ENCODE results near the gene RPA3. TPM values are rescaled to one million over a fixed set of nuclear protein-coding genes. Genes with fewer than 3 reads are reported as not detected.

RPA3 gene
- total RNA-seq, 2 experiments from 2014 or later = 188 to 203 TPM

GRCh38 chr7:7742223-7742622, 23.8 kb upstream of the RPA3 start:
- Mint-ChIP-seq H3K9me3 (no peaks in the 10 kb centered on the region), H3K4me3 (no peak overlapping the region), H3K27me3 (no peaks in the 10 kb centered on the region), H3K36me3 (ENCODE audit: low read depth) (no peaks in the 10 kb centered on the region), H3K4me1 (ENCODE audit: low read depth) (peaks cover 17% of the 10 kb centered on the region), H3K27ac (no peak overlapping the region)
- ATAC-seq (no peak), DNase-seq (no peak)
- intact Hi-C loops (cut with micrococcal nuclease) = no loop called here
- ChIA-PET POLR2A (no interaction called here), CTCF (interaction anchor here (1.1 kb wide), 1 partner anchor 61 kb away, joined by 4 read pairs; no protein-coding TSS in a partner anchor)
- no peak for TF ChIP-seq CTCF (IDR thresholded peaks at IDR 0.05)

GRCh38 chr7:7740037-7740355, 21.6 kb upstream of the RPA3 start:
- no peaks in the 10 kb centered on the region for H3K9me3 Mint-ChIP-seq
- ATAC-seq (no peak), DNase-seq (no peak)
- CTCF ChIA-PET = interaction anchor here (1.2 to 2.5 kb wide), 2 partner anchors 16 to 59 kb away, joined by 3 to 7 read pairs; no protein-coding TSS in a partner anchor
- POLR2A ChIA-PET = no interaction called here
- no peak overlapping the region for H3K4me3 Mint-ChIP-seq
- H3K27ac Mint-ChIP-seq = no peak overlapping the region
- H3K4me1 Mint-ChIP-seq (ENCODE audit: low read depth) = peaks cover 21% of the 10 kb centered on the region
- intact Hi-C loops (cut with micrococcal nuclease) = no loop called here
- no peaks in the 10 kb centered on the region for H3K36me3 Mint-ChIP-seq (ENCODE audit: low read depth)
- H3K27me3 Mint-ChIP-seq = no peaks in the 10 kb centered on the region
- TF ChIP-seq CTCF (IDR thresholded peaks at IDR 0.05) = no peak

GRCh38 chr7:7739204-7740036, 21.0 kb upstream of the RPA3 start:
- TF ChIP-seq CTCF (IDR thresholded peaks at IDR 0.05) = no peak
- Mint-ChIP-seq H3K27me3 (no peaks in the 10 kb centered on the region), H3K27ac (no peak overlapping the region), H3K36me3 (ENCODE audit: low read depth) (no peaks in the 10 kb centered on the region), H3K4me1 (ENCODE audit: low read depth) (peaks cover 23% of the 10 kb centered on the region), H3K9me3 (no peaks in the 10 kb centered on the region), H3K4me3 (no peak overlapping the region)
- ATAC-seq (no peak), DNase-seq (no peak)
- CTCF ChIA-PET = interaction anchor here (1.2 to 2.5 kb wide), 4 partner anchors 10 to 58 kb away, joined by 3 to 7 read pairs (median 4); partner anchors contain the start of gene RPA3
- intact Hi-C loops (cut with micrococcal nuclease) = no loop called here
- POLR2A ChIA-PET = no interaction called here

- Mint-ChIP-seq H3K9me3 (no peaks in the 10 kb centered on the region), H3K36me3 (ENCODE audit: low read depth) (no peaks in the 10 kb centered on the region), H3K4me3 (no peak overlapping the region), H3K27me3 (no peaks in the 10 kb centered on the region), H3K4me1 (ENCODE audit: low read depth) (peaks cover 23% of the 10 kb centered on the region), H3K27ac (no peak overlapping the region)
- intact Hi-C loops (cut with micrococcal nuclease) = no loop called here
- POLR2A ChIA-PET = no interaction called here
- ATAC-seq (no peak), DNase-seq (no peak)
- CTCF ChIA-PET = interaction anchor here (1.3 to 2.5 kb wide), 3 partner anchors 9 to 58 kb away, joined by 3 to 7 read pairs (median 6); partner anchors contain the start of gene RPA3
- TF ChIP-seq CTCF (IDR thresholded peaks at IDR 0.05) = no peak
These were observed 20.2 kb upstream of the RPA3 start for GRCh38 chr7:7738622-7739021.

GRCh38 chr7:7738177-7738576, 19.8 kb upstream of the RPA3 start:
- POLR2A ChIA-PET = no interaction called here
- H3K27me3 Mint-ChIP-seq = no peaks in the 10 kb centered on the region

More at GRCh38 chr7:7738177-7738576, 19.8 kb upstream of the RPA3 start:
- H3K36me3 Mint-ChIP-seq (ENCODE audit: low read depth) = no peaks in the 10 kb centered on the region
- intact Hi-C loops (cut with micrococcal nuclease) = no loop called here
- DNase-seq (no peak), ATAC-seq (no peak)
- H3K4me3 Mint-ChIP-seq = no peak overlapping the region
- TF ChIP-seq CTCF (IDR thresholded peaks at IDR 0.05) = no peak
- H3K27ac Mint-ChIP-seq = no peak overlapping the region
- CTCF ChIA-PET = interaction anchor here (2.2 to 2.5 kb wide), 2 partner anchors 19 to 57 kb away, joined by 6 to 7 read pairs; partner anchors contain the start of gene RPA3
- peaks cover 25% of the 10 kb centered on the region for H3K4me1 Mint-ChIP-seq (ENCODE audit: low read depth)
- H3K9me3 Mint-ChIP-seq = no peaks in the 10 kb centered on the region
